ENCODE measurements around the gene PRSS57. TPM values are rescaled to one million over a fixed set of nuclear protein-coding genes. Genes with fewer than 3 reads are reported as not detected.
A peak's percentile ranks its signal among the peaks of the same experiment; 100 is the strongest.

PRSS57 gene
- polyA plus RNA-seq, 3 donors = 0.16 to 1.4 (median 0.78) TPM

DNA sequence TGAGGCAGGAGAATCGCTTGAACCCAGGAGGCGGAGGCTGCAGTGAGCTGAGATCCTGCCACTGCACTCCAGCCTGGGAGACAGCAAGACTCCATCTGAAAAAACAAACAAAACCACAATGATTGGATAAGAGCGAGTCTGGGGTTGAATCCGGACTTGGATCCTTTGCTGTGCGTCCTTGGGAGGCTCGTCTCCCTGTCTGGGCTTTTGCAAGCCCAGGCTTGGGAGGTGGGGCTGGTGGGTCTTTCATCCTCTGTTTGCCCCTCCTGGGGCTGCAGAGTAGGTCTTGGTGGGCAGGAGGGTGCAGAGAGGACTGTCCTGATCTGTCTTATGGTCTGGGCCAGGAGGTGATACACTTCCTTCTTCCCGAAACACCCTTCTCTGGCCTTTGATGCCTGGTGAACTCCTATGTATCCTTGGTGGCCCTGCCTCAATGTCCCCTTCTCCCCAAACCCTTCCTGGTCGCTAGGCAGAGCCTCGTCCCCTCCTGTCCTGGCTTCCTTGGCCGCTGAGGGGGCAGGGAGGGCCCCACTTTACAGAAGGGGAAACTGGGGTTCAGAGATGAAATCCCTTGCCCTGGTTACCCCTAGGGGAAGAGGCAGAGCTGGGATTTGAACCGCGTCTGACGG, 30.3 kb upstream of the PRSS57 start:
- intact Hi-C loops (cut with micrococcal nuclease) = no loop called here
- no peak for DNase-seq
- H3K27me3 Mint-ChIP-seq (ENCODE audit: low read depth in 3 of 3) = peaks cover 7 to 40% (median 18%) of the 10 kb centered on the region in 3 donors
- Histone ChIP-seq H3K27ac (ENCODE audit: low read depth in 1 of 2, low read length in 2 of 2) (no peak overlapping the region), H3K9ac (ENCODE audit: insufficient read depth, low read length, poor library complexity, severe bottlenecking) (no peak overlapping the region), H3K79me2 (ENCODE audit: insufficient read depth, low read length) (no peaks in the 10 kb centered on the region), H2AFZ (ENCODE audit: insufficient read depth, low read depth, low read length, poor library complexity, severe bottlenecking) (no peak overlapping the region), H3K27me3 (ENCODE audit: control insufficient read depth in 2 of 2, insufficient read depth in 2 of 2, low read length in 2 of 2) (peaks cover 4 to 7% of the 10 kb centered on the region in 2 donors), H3K4me3 (replicated peaks in 1 of 3; ENCODE audit: low read depth in 2 of 3, low read length in 3 of 3) (no peak overlapping the region), H4K20me1 (ENCODE audit: insufficient read depth, low read length) (no peaks in the 10 kb centered on the region), H3K4me2 (replicated peaks; ENCODE audit: extremely low read depth, low read length, poor library complexity, severe bottlenecking) (no peak overlapping the region), H3K36me3 (replicated peaks in 1 of 2; ENCODE audit: control insufficient read depth in 1 of 2, insufficient read depth in 2 of 2, low read length in 2 of 2) (no peaks in the 10 kb centered on the region), H3K4me1 (ENCODE audit: control insufficient read depth in 1 of 2, insufficient read depth in 2 of 2, low read length in 2 of 2) (no peaks in the 10 kb centered on the region), H3K9me3 (replicated peaks in 1 of 2; ENCODE audit: control insufficient read depth in 1 of 2, insufficient read depth in 1 of 2, low read length in 2 of 2) (no peaks in the 10 kb centered on the region)
- H3K36me3 Mint-ChIP-seq = peaks cover 0 to 2% of the 10 kb centered on the region in 2 donors
- H3K4me1 Mint-ChIP-seq = peaks cover 3% of the 10 kb centered on the region
- 98% methylated on average over 6 of the region's 13 CpGs for WGBS (ENCODE audit: insufficient coverage)
- H3K27ac Mint-ChIP-seq = no peak overlapping the region
- H3K9me3 Mint-ChIP-seq = peaks cover 0 to 2% (median 0%) of the 10 kb centered on the region in 7 donors
- TF ChIP-seq, protein P1, sequence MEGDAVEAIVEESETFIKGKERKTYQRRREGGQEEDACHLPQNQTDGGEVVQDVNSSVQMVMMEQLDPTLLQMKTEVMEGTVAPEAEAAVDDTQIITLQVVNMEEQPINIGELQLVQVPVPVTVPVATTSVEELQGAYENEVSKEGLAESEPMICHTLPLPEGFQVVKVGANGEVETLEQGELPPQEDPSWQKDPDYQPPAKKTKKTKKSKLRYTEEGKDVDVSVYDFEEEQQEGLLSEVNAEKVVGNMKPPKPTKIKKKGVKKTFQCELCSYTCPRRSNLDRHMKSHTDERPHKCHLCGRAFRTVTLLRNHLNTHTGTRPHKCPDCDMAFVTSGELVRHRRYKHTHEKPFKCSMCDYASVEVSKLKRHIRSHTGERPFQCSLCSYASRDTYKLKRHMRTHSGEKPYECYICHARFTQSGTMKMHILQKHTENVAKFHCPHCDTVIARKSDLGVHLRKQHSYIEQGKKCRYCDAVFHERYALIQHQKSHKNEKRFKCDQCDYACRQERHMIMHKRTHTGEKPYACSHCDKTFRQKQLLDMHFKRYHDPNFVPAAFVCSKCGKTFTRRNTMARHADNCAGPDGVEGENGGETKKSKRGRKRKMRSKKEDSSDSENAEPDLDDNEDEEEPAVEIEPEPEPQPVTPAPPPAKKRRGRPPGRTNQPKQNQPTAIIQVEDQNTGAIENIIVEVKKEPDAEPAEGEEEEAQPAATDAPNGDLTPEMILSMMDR (IDR thresholded peaks at IDR 0.05) = no peak
- H3K4me3 Mint-ChIP-seq = no peak overlapping the region

DNA sequence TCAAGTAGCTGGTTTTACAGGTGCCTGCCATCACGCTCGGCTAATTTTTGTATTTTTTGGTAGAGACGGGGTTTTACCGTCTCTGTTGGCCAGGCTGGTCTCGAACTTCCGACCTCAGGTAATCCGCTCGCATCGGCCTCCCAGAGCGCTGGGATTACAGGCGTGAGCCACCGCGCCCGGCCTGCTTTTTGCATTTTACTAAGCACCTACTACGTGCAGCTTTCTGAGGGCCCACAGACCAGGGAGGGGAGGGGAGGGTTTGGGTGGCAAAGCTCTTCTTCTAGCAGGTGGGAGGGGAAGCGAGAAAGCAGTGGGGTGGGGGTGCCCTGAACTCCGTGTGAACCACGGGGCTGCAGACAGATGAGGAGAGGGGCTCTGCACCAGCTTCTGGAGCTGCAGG, 28.5 kb upstream of the PRSS57 start:
- Histone ChIP-seq H3K4me3 (replicated peaks in 1 of 3; ENCODE audit: low read depth in 2 of 3, low read length in 3 of 3) (no peak overlapping the region), H4K20me1 (ENCODE audit: insufficient read depth, low read length) (no peaks in the 10 kb centered on the region), H3K79me2 (ENCODE audit: insufficient read depth, low read length) (no peaks in the 10 kb centered on the region), H3K27ac (ENCODE audit: low read depth in 1 of 2, low read length in 2 of 2) (no peak overlapping the region), H3K36me3 (replicated peaks in 1 of 2; ENCODE audit: control insufficient read depth in 1 of 2, insufficient read depth in 2 of 2, low read length in 2 of 2) (no peaks in the 10 kb centered on the region), H3K9ac (ENCODE audit: insufficient read depth, low read length, poor library complexity, severe bottlenecking) (no peak overlapping the region), H3K4me1 (ENCODE audit: control insufficient read depth in 1 of 2, insufficient read depth in 2 of 2, low read length in 2 of 2) (peaks cover 10 to 12% of the 10 kb centered on the region in 2 donors), H3K4me2 (replicated peaks; ENCODE audit: extremely low read depth, low read length, poor library complexity, severe bottlenecking) (no peak overlapping the region), H3K27me3 (ENCODE audit: control insufficient read depth in 2 of 2, insufficient read depth in 2 of 2, low read length in 2 of 2) (peaks cover 7 to 19% of the 10 kb centered on the region in 2 donors), H3K9me3 (replicated peaks in 1 of 2; ENCODE audit: control insufficient read depth in 1 of 2, insufficient read depth in 1 of 2, low read length in 2 of 2) (no peaks in the 10 kb centered on the region), H2AFZ (ENCODE audit: insufficient read depth, low read depth, low read length, poor library complexity, severe bottlenecking) (no peak overlapping the region)
- Mint-ChIP-seq H3K27me3 (ENCODE audit: low read depth in 3 of 3) (peaks cover 13 to 52% (median 26%) of the 10 kb centered on the region in 3 donors), H3K4me1 (peaks cover 5% of the 10 kb centered on the region), H3K4me3 (peak overlapping the region in 1 of 2 donors; percentile 24), H3K27ac (no peak overlapping the region), H3K36me3 (peaks cover 0 to 2% of the 10 kb centered on the region in 2 donors), H3K9me3 (peaks cover 0 to 7% (median 0%) of the 10 kb centered on the region in 7 donors)
- intact Hi-C loops (cut with micrococcal nuclease) = no loop called here
- 92% methylated on average over 11 of the region's 18 CpGs for WGBS (ENCODE audit: insufficient coverage)
- no peak for DNase-seq
- TF ChIP-seq, protein P1 (IDR thresholded peaks at IDR 0.05) = no peak

All from CD14-positive monocyte (primary cell).